ENCODE data around the gene ADAMTSL1.

DNA sequence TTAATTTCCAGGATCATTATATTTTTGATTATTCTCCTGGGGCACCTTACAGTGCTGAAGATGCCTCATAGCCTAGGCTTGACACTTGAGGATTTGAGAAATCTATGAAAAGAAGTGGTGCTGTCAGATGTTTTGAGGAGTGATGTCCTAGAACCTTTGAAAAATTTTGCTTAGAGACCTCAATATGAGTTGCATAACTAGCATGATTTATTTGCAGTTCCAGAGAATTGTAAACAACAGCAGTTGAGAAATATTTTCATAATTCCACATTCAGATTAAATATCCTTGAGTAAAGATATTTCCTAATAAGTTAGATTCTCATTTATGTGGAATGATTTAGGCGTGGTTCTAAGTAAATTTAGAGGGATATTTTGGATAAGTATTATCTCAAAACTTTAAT, 225.8 kb downstream of the ADAMTSL1 start:
- TF ChIP-seq, protein P1, sequence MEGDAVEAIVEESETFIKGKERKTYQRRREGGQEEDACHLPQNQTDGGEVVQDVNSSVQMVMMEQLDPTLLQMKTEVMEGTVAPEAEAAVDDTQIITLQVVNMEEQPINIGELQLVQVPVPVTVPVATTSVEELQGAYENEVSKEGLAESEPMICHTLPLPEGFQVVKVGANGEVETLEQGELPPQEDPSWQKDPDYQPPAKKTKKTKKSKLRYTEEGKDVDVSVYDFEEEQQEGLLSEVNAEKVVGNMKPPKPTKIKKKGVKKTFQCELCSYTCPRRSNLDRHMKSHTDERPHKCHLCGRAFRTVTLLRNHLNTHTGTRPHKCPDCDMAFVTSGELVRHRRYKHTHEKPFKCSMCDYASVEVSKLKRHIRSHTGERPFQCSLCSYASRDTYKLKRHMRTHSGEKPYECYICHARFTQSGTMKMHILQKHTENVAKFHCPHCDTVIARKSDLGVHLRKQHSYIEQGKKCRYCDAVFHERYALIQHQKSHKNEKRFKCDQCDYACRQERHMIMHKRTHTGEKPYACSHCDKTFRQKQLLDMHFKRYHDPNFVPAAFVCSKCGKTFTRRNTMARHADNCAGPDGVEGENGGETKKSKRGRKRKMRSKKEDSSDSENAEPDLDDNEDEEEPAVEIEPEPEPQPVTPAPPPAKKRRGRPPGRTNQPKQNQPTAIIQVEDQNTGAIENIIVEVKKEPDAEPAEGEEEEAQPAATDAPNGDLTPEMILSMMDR (IDR thresholded peaks at IDR 0.05), result no peak
- no peak for TF ChIP-seq POLR2A (IDR thresholded peaks at IDR 0.05)
